GM06990 (cell line): ENCODE data around the gene LHX8.

Experiments
- DNase-seq: peaks from one replicate; pipeline ENCODE4 v3.0.0-alpha.2; 2011; ENCODE audit not compliant: insufficient read length; ENCODE audit errors: extremely low read depth
- H3K27me3 ChIP-seq: replicated peaks from 2 replicates; pipeline ENCODE4 v1.6.0; 2011; ENCODE audit warnings: low read length; ENCODE audit not compliant: control insufficient read depth, insufficient read depth
- H3K36me3 ChIP-seq: 2 replicates; pipeline ENCODE4 v1.5.1; 2011; ENCODE audit warnings: low read length; ENCODE audit not compliant: control insufficient read depth, insufficient read depth
- H3K4me3 ChIP-seq: replicated peaks from 2 replicates; pipeline ENCODE4 v1.5.1; 2011; ENCODE audit warnings: low read depth, mild to moderate bottlenecking, control low read depth, low read length
- TF ChIP-seq, protein P1 (sequence below): IDR thresholded peaks from 2 replicates; pipeline ENCODE4 v1.5.1; 2011; ENCODE audit warnings: low read length, control low read depth, mild to moderate bottlenecking, inconsistent platforms; ENCODE audit not compliant: insufficient read depth, poor library complexity, severe bottlenecking

Gene LHX8

GRCh38 chr1:75133750-75134646, at the start of gene LHX8:
TSS of gene LHX8 (plus strand) at chr1:75134388. CDS start at chr1:75136615, 2,227 bp downstream.
- peak within 1 kb of the TSS; percentile 49 for H3K4me3 ChIP-seq
- no peak for DNase-seq
- TF ChIP-seq, protein P1, sequence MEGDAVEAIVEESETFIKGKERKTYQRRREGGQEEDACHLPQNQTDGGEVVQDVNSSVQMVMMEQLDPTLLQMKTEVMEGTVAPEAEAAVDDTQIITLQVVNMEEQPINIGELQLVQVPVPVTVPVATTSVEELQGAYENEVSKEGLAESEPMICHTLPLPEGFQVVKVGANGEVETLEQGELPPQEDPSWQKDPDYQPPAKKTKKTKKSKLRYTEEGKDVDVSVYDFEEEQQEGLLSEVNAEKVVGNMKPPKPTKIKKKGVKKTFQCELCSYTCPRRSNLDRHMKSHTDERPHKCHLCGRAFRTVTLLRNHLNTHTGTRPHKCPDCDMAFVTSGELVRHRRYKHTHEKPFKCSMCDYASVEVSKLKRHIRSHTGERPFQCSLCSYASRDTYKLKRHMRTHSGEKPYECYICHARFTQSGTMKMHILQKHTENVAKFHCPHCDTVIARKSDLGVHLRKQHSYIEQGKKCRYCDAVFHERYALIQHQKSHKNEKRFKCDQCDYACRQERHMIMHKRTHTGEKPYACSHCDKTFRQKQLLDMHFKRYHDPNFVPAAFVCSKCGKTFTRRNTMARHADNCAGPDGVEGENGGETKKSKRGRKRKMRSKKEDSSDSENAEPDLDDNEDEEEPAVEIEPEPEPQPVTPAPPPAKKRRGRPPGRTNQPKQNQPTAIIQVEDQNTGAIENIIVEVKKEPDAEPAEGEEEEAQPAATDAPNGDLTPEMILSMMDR = no peak
- H3K36me3 ChIP-seq = no peaks in the 10 kb centered on the region
- H3K27me3 ChIP-seq = peaks cover 5% of the 10 kb centered on the region

DNA sequence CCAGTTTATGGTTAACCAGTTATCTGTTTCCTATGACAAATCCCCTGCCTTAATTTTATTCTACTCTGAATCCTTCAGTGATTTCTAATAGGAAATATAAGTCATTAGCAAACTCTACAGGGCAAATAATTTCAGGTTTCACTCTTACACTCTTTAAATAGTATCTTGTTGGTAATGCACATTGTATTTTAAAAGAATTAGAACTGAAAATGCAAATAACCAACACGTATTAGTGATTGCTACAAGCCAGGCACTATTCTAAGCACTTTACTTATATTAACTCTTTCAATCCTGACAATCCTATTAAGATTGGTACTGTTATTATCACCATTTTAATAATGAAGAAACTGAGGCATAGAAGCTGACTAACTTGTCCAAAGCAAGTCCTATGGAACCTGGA, 48.3 kb upstream of the LHX8 start:
- H3K4me3 ChIP-seq = no peak overlapping the region
- TF ChIP-seq, protein P1 = no peak
- H3K27me3 ChIP-seq = no peaks in the 10 kb centered on the region
- DNase-seq = peak; percentile 6
- H3K36me3 ChIP-seq = no peaks in the 10 kb centered on the region

DNA sequence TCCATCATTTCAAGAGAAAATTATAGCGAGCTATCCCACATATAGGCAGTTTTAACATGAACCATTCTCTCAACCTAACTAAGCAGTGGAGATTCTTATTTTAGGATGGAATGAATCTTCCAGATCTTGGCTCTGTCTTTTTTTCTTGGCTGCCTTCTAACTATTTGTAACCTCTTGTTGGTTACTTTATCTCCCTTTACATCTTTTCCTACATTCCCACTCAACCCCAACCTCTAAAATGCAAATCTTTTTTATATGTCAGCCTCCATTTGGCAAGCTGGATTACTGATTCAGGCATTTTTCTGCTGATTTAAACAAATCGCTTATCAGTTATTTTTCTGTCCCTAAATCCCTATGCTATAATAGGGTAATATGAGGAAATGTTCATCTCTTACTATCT, 46.9 kb upstream of the LHX8 start:
- Histone ChIP-seq H3K36me3 (no peaks in the 10 kb centered on the region), H3K27me3 (no peaks in the 10 kb centered on the region), H3K4me3 (no peak overlapping the region)
- TF ChIP-seq, protein P1 = no peak
- no peak for DNase-seq

- Histone ChIP-seq H3K36me3 (no peaks in the 10 kb centered on the region), H3K27me3 (no peaks in the 10 kb centered on the region), H3K4me3 (no peak overlapping the region)
- TF ChIP-seq, protein P1 = no peak
- DNase-seq = no peak
Observed at GRCh38 chr1:75092141-75092540, 42.0 kb upstream of the LHX8 start.

- Histone ChIP-seq H3K27me3 (no peaks in the 10 kb centered on the region), H3K36me3 (no peaks in the 10 kb centered on the region), H3K4me3 (no peak overlapping the region)
- TF ChIP-seq, protein P1 = no peak
- no peak for DNase-seq
Observed at GRCh38 chr1:75097654-75098053, 36.5 kb upstream of the LHX8 start.
